HG02678 (cell line): Measurements from ENCODE around the gene CIROP.

Experiments used
- ATAC-seq: cut with Tn5 transposase; IDR thresholded peaks from one replicate; pipeline ENCODE4 v1.9.1; 2021; ENCODE audit warnings: mild to moderate bottlenecking, moderate library complexity; ENCODE audit not compliant: unreplicated experiment

CIROP gene, protein sequence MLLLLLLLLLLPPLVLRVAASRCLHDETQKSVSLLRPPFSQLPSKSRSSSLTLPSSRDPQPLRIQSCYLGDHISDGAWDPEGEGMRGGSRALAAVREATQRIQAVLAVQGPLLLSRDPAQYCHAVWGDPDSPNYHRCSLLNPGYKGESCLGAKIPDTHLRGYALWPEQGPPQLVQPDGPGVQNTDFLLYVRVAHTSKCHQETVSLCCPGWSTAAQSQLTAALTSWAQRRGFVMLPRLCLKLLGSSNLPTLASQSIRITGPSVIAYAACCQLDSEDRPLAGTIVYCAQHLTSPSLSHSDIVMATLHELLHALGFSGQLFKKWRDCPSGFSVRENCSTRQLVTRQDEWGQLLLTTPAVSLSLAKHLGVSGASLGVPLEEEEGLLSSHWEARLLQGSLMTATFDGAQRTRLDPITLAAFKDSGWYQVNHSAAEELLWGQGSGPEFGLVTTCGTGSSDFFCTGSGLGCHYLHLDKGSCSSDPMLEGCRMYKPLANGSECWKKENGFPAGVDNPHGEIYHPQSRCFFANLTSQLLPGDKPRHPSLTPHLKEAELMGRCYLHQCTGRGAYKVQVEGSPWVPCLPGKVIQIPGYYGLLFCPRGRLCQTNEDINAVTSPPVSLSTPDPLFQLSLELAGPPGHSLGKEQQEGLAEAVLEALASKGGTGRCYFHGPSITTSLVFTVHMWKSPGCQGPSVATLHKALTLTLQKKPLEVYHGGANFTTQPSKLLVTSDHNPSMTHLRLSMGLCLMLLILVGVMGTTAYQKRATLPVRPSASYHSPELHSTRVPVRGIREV

DNA sequence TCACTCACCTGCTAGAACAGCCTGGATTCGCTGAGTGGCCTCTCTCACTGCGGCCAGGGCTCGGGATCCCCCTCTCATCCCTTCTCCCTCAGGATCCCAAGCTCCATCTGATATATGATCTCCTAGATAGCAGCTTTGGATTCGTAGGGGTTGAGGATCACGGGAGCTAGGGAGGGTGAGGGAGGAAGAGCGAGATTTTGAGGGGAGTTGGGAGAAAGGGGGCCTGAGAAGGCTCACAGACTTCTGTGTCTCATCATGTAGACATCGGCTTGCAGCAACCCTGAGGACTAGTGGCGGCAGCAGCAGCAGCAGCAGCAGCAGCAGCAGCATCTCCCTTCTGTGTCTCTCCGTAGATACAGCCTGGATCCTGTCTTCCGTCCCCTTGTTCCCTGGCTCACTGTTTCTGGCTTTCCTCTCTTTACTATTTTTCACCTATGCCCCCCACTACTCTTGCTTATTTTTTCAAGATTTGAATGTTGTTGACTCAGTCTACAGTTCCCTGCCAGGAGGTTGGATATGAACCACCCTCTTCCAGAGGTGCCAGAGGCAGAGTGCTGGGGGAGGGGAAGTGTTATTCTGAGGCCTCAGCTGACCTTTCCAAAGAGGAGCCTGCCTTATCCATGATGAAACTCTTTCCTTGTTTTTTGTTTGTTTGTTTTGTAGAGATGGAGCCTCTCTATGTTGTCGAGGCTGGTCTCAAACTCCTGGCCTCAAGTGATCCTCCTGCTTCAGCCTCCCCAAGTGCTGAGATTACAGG, at the start of gene CIROP:
CIROP (minus strand) TSS at position 399 of the 757 bp plus-strand sequence; CDS start at position 330, 69 bp downstream.
- ATAC-seq = no peak

DNA sequence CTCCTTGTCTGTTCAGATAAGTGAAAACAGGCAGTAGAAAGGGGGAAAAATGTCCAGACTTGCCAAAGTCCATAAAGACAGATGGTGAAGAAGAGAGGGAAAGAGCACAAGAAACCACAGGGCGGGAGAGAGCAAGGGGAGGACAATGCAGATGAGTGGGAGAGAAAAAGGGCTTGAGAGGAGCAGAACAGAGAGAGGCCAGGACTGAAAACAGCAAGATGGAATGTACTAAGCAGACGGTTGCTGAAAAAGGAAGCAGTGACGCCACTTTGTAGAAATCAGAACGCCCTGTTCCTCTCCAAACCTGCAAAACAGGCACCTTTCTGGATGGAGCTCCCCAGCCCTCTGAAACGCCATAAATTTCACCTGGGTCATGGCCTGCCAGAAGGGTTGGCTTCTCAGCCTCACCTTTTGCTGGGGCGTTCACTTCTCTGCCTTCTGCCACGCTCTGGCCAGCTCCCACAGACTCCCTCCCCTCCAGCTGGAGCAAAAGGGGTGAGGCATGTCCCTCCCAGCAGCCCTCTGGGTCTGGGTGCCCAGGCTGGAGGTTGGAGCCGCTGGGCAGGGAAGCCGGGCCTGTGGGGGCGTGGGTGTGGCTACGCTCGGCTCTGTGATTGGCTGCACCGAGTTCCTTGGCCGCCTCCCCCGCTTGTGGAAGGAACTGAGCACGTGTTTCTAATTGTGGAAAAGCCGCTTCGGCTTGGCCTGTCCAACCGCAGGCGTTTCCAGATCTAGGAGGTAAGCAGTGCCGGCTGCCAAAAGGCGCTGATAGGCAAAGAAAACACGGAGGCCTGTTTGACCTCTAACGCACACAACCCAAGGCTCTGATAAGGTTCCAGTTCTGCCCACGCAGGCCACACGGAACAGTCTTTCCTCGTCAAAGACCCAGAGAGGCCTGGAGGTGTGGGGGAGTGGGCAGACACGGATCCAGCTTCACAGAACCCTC, 49.3 kb upstream of the CIROP start:
- ATAC-seq = no peak

DNA sequence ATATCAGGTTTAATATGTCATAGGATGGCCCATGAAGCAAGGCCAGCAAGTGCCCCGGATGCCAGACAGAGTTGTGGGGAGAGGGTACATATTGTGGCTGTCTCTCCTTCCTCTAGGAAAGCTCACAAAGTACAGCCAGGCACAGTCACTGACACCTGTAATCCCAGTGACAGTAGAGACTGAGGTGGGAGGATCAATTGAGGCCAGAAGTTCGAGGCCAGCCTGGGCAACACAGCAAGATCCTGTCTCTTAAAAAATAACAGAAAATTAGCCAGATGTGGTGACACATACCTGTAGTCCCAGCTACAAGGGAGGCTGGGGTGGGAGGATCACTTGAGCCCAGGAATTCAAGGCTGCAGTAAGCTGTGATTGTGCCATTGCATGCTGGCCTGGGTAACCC, 46.6 kb upstream of the CIROP start:
- no peak for ATAC-seq

DNA sequence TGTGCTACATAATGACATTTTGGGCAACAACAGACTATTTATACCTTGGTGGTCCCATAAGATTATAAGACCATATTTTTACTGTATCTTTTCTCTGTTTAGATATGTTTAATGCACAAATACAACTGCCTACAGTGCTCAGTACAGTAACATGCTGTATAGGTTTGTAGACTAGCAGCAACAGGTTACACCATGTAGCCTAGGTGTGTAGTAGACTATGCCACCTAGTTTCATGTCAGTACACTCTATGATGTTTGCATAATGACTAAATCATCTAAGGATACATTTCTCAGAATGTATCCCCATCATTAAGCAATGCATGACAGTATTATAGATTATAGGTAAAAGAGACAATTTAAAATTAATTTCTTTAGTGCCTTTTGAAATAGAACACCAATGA, 45.0 kb upstream of the CIROP start:
- no peak for ATAC-seq

DNA sequence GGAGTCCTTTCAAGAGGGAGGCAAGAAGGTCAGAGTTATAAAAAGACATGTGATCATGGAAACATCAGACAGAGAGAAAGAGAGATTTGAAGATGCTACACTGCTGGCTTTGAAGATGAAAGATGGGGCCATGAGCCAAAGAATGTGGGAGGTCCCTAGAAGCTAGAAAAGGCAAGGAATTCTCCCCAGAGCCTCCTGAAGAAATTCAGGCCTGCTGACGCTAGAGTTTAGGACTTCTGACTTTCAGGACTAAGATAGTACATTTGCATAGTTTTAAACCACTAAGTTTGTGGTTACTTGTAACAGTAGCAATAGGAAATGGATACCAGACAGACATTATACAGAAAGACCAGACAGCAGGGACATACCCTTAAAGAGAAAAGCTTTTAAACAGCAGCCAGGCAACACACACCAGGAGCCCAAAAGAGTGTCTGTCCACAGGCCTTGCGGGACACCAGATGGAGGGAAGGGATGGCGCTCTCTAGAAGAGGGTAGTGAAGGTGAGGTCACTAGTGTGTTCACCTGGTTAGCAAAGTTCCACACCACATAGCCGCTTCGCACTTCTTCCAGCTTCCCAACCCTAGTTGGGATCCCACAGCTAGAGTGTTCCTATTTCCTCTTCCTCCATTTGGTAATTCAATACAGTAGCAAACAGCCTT, 43.9 kb upstream of the CIROP start:
- no peak for ATAC-seq

DNA sequence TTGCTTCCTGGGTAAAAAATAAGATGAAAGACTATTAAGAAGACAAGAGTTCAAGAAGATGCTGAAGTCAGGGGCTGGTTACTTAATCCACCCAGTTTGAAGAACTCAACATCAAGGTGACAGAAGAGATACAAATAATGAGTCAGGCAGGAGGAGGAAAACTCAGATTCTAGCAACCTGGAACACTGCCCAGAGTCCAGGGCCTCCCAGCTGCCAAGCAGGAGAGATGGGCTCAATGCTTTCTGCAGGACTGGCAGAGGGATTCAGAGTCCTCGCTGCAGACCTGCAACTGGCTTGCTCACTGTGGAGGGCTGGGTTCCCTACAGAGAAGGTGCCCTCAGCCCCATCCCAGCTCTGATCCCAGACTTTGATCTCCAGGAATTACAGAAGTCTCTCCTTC, 42.9 kb upstream of the CIROP start:
- ATAC-seq = no peak

DNA sequence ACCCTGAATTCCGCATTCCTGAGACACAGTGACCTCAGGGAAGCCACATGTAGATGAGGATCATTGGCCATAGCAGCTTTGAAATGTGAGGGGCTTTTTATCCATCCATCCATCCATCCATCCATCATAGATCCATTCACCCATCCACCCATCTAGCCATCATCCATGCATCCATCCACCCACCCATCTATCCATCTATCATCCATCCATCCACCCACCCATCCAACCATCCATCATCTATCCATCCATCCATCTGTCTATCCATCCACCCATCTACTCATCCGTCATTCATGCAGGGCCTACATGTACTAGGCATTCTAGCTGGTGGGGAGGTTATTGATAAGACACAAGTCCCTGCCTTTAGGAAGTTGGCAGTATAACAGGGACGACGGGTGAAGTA, 42.2 kb upstream of the CIROP start:
- no peak for ATAC-seq

DNA sequence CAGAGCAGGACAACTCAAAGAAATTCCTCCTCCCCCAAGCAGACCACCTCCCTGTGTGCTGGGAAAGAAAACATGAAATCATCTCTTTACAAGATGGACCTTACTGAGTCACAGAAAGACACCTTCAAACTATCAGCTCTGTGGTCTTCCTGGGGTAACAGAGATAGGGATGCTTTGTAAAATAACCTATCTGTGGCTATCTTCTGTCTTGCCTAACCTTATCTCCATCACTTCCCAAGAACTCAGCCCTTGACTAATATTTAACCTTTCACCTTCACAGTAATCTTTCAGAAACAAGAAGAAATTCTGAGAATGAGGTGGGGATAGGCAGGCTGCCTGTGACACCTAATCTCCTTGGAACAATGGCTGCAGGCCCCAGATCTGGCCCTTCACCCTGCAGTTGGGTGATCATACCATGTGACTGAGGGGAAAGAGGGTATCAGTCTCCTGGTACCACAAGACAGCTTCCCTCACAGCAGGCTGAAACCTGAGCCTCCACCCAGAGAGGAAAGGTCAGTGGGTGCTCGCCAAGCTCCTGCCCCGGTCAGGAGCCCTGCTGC, 41.6 kb upstream of the CIROP start:
- ATAC-seq = no peak

DNA sequence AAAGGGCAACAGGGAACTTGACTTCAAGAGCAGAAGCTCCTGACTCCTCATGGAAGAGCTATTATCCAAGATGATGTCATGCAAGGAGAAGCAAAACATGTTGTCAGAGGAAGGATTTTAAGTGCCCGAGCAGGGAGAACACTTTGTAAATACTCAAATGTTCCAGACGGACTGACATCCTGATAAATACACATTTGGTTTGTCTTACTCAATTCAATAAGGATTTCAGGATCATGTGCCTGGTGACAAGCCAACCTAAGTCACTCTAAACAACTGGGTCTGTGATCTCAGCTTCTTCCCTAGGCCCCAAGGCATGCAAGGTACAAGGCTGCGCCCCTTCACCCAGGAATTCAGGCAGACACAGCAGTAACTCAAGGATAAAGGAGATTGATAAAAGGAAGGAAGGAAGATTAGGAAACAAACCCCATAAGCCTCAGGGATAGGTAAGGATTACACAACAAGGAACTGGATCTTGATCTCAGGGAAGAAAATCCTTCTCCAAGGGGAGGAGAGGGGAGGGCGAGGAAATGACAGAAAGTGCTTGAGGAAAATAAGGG, 41.1 kb upstream of the CIROP start:
- ATAC-seq = no peak

DNA sequence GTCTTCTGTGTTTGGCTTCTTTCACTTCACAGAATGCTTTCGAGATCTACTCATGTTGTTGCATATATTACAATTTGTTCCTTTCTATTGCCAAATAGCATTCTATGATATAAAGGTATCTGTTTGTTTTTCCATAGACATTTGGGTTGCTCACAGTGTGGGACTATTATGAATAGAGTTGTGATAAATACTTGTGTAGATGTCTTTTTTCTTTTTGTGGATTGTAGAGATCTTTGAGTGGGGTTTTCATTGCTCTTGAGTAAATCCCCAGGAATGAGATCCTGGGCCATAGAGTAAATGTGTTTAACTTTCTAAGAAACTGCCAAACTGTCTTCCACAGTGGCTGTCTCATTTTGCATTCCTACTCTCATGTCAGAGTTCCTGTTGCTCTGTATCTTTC, 39.1 kb upstream of the CIROP start:
- ATAC-seq = no peak

DNA sequence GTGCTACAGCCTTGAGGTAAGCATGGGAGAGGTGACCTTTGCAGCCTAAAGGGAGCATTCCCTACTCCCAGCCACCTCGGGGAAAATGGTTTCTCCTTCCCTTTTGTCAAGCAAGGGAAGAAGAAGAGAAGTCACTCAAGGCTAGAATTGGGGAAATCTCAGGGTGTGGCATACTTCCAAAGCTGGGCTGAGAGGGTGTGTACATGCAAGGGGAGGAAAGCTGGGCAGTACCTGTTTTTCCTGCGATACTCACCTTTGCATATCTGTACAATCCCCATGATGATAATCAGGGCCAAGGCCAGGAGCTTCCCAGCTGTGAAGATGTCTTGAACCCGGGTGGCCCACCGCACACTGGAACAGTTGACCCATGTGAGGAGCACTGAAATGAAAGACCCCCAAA, 38.0 kb upstream of the CIROP start:
- ATAC-seq = no peak

DNA sequence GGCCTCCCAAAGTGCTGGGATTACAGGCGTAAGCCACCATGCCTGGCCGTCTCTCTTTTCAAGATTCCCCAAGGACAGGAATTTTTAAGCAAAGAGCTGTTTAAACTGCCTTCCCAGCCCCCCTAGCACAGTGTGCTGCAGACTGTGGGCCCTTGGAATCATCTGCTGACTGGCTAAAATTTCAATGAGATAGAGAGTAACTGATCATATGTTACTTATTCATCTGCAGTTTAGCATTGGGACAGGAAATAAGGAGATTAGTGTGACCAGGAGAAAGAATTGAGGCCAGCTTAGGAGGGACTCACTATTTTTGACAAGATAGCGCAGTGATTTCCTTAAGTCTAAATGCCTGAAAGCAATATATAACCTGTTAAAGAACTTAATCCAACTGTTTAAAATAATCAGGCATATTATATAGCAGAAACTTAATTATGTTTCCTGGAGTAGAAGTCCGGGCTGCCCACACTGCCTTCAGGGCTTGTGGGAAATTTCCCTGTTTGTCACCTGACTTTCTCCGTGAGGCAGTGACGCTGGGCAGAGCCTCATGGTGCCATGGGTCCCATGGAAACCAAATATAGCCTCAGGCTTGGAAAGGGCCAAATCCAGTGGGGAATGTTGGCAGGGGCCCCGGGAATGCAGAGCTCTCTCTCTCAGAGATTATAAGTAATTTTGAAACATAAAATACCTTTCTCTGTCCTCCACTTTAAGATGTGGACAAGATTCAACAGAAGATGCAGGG, 37.1 kb upstream of the CIROP start:
- no peak for ATAC-seq

DNA sequence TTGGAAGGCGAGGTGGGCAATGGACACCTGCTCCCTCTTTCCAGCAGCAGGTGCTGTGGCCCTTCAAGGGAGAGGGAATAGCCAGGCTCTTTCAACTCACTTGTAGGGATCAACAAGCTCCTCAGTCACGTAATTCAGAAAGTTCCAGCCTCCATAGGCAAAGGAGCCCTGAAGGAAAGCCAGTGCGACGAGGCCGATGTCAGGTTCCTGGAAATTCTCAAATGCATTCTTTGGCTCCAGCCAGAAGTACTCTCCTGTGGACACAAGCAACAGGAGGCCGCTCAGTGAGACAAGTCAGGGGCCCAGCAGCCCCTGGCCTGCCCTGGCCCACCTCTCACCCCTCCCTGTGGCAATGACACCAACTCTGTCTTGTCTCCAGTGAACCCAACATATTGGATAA, 35.6 kb upstream of the CIROP start:
- no peak for ATAC-seq

DNA sequence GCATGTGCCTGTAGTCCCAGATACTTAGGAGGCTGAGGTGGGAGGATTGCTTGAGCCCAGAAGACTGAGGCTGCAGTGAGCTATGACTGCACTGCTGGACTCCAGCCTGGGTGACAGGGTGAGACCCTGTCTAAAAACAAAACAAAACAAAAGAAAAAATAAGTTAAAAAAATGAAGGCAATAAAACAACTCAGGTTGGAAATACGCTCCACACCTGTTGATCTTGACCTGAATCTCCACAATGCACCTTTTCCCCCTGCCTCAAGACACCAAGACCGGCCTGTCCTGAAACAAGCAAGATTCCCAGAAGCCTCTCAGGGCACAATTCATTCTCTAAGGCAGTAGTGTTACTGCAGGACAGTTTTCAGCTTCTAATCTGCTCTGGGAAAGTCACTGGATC, 35.1 kb upstream of the CIROP start:
- ATAC-seq = no peak

DNA sequence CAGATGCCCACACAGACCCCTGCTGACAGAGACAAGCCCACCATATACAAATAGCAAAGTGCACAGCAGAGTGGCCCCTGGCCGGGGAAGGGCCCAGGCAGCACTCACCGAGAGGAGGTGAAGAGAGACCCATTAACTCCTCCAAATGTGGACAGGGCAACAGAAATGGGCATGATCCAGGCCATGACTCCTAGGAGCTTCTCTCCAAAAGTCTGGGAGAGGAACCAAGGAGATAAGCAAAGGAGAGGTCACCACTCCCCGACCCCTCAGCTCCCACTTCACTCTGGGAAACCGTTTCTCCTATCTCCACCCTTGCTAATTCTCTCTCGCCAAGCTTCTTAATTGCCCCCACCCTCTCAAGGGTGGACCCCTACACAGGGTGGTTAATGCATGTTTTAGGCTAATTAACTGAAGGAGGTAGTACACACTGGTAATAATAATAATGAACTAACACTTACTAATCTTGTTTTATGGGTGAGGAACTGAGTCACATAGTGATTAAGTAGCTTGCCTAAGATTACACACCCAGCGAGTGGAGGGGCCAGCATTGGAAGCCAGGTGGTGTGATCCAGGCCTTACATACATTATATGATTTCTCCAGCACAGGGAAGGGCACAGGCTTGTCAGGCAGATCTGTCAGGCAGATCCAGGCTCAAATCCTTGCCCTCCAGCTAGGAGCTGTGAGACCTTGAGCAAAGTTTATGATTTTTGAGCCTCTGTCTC, 33.2 kb upstream of the CIROP start:
- no peak for ATAC-seq

DNA sequence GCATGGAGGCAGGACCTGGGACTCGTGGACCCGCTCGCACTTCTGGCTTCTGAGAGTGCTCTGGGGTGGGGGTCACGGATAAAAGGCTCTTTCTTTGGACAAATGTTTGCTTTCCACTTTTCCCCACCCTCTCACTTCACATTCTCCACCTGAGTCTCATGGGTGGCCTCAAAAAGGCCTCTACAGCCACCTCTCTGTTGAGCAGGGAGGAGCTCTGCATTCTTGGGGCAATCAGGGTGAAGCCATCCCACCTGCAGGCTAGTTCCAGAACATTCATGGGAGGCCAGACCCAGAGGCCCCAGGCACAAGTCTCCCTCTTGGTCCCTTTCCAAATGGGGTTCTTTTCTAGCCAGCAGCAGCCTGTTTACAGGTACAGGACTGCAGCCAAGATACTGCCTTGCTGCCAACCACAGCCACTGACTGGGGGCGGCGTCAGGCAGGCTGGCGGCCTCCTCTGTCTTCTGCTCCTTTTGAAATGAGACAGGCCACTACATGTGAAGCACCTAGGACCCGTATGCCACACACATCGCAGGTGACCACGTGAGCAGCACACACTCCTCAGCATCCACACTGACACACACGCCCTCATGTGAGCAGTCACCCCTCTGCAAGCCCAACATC, 32.5 kb upstream of the CIROP start:
- no peak for ATAC-seq

DNA sequence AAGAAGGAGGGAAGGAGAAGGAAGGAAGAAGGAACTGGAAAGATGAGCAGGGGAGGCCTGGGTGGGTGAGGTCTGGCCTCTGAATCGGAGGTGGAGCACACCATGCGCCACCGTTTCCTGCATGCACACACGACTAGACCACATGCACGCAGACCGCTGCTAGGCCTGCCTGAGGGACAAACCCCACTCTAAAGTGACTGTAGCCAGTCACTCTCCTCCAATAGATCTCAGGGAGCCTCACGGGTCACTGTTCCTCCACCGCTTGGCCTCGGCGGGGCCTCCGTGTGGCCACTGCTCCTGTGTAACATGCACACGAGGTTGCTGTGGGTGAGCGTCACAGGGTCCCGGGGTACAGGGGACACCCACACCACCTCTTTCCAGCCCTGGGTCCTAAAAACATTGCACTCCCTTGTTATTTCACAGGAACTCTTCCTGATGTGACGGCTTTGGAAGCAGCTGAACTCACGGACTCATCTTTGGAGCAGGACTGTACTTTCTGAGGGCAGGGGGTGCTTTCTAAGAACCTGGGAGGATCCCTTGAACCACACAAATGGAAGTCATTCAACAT, 31.9 kb upstream of the CIROP start:
- no peak for ATAC-seq
